ENCODE data around the gene CAMSAP2.

The CAMSAP2 gene

DNA sequence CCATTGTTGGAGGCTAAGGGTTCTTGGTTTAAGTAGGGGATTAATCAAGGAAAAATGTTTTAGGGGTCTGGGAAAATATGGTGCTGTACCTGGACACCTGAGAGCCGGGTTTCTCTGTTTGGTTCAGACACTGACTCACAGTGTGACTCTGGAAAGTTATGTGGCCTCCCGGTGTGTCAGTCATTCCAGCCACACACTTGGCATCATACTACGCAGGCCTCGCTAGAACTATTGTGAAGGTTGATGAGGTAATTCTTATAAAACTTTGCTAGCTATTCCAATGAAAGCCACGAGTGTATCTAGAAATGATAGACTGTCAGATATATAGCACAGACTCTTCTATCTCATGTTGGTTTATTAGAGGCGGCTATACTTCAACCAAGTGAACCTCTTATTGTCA is 4.8 kb upstream of the CAMSAP2 start:
- TF ChIP-seq CTCF (IDR thresholded peaks at IDR 0.05; ENCODE audit: insufficient read depth, low read length, missing control alignments): no peak
- ChIA-PET CTCF (no interaction called here), POLR2A (no interaction called here)
- H3K4me3 ChIP-seq (ENCODE audit: low read depth, low read length): no peak overlapping the region
- DNase-seq (ENCODE audit: low read depth, low spot score): no peak

DNA sequence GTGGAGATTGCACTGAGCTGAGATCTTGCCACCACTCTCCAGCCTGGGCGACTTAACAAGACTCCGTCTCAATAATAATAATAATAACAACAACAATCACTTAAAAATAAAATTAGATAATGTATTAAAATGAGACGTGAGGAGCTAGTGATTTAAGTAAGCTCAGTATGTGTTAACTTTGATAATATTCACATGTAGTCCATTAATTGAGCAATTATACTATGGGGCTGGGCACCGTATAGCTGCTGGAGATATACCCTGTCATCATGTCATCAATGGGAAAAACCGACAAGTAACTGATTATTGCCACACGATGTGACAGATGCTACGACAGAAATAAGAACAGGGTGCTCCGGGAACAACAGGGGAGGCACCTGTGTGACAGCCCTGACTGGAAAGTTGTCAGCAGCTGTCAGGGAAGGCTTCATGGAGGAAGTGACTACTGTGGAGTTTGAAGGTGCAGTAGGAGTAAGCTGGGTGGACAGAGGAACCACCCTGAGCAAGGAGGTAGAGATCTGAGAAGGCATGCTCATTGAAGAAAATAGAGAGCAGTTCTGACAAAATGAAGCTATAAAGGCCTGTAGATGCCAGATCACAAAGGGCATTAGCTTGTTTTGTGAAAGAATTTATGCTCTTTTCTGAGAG is 924 bp upstream of the CAMSAP2 start:
- no peak for TF ChIP-seq CTCF (IDR thresholded peaks at IDR 0.05; ENCODE audit: insufficient read depth, low read length, missing control alignments)
- DNase-seq (ENCODE audit: low read depth, low spot score): no peak
- H3K4me3 ChIP-seq (ENCODE audit: low read depth, low read length): no peak overlapping the region
- POLR2A ChIA-PET: interaction anchor here (0.6 to 2.3 kb wide), 4 partner anchors 68 to 951 kb away, joined by 3 to 12 read pairs (median 5); partner anchors contain the start of gene DDX59
- CTCF ChIA-PET: interaction anchor here (0.6 to 2.5 kb wide), 2 partner anchors 11 to 115 kb away, joined by 4 to 5 read pairs; no protein-coding TSS in a partner anchor

- TF ChIP-seq CTCF (IDR thresholded peaks at IDR 0.05; ENCODE audit: insufficient read depth, low read length, missing control alignments): no peak
- ChIA-PET CTCF (interaction anchor here (0.7 kb wide), 1 partner anchor 12 kb away, joined by 3 read pairs; no protein-coding TSS in a partner anchor), POLR2A (interaction anchor here (0.7 to 2.3 kb wide), 3 partner anchors 70 to 117 kb away, joined by 3 to 12 read pairs (median 4); partner anchors contain the start of gene DDX59)
- peak overlapping the region; percentile 93 for H3K4me3 ChIP-seq (ENCODE audit: low read depth, low read length)
- no peak for DNase-seq (ENCODE audit: low read depth, low spot score)
These were observed 407 bp downstream of the CAMSAP2 start for GRCh38 chr1:200738949-200739651.

- CTCF ChIA-PET: no interaction called here
- DNase-seq (ENCODE audit: low read depth, low spot score): no peak
These were observed 1.2 kb downstream of the CAMSAP2 start for GRCh38 chr1:200739702-200740570.

DNA sequence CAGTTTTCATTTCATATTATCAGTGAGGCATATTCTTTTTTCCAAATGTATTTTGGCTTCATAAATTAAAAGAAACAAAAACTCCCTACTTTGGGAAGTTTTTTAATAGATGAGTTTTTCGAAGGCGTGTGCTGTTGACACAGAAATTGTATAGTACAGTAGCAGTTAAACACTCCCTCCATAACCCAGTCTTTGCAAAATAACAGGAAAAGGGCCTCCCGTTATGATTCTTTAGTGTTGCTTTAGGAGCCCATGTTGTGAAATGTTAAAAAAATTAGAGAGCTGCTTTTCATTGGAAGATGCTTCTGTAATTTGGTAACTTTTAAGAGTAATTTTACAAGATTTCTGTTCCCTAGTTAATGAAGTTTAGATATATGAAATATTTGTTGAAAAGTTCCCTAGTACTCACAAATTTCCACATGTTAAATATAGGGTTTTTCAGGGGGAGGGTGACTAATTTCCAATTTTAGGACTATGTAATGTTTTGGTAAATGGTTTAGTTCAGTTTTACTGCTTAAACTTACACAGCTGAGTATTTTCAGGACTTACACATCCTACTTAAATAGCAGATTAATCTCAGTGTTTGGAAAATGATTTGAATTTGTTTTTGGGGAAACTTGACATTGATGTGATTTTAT is 2.0 kb downstream of the CAMSAP2 start:
- no peak for DNase-seq (ENCODE audit: low read depth, low spot score)
- peak overlapping the region; percentile 93 for H3K4me3 ChIP-seq (ENCODE audit: low read depth, low read length)
- TF ChIP-seq CTCF (IDR thresholded peaks at IDR 0.05; ENCODE audit: insufficient read depth, low read length, missing control alignments): no peak
- POLR2A ChIA-PET: no interaction called here
- CTCF ChIA-PET: interaction anchor here (1.3 kb wide), 1 partner anchor 119 kb away, joined by 3 read pairs; no protein-coding TSS in a partner anchor

More at GRCh38 chr1:200739702-200740570, 1.2 kb downstream of the CAMSAP2 start:
- H3K4me3 ChIP-seq (ENCODE audit: low read depth, low read length): peak overlapping the region; percentile 93
- TF ChIP-seq CTCF (IDR thresholded peaks at IDR 0.05; ENCODE audit: insufficient read depth, low read length, missing control alignments): no peak
- POLR2A ChIA-PET: interaction anchor here (2.3 kb wide), 1 partner anchor 71 kb away, joined by 12 read pairs; the partner anchor contains the start of gene DDX59

All from AG04449 (cell line).